HEK293 (cell line): ENCODE results near the gene HECTD4.
A peak's percentile ranks its signal among the peaks of the same experiment; 100 is the strongest.

ENCODE experiments used
- CTCF ChIA-PET: fragments of 350-600 bp; formaldehyde crosslinking; extraction: SDS; loops from one replicate; lab custom pipeline; 2021; ENCODE audit warnings: antibody characterized with exemption; lab: Yijun Ruan, JAX
- POLR2A ChIA-PET: fragments of 300-600 bp; formaldehyde crosslinking; extraction: SDS; loops from one replicate; lab custom pipeline; 2020; ENCODE audit warnings: antibody characterized with exemption, inconsistent platforms; lab: Yijun Ruan, JAX
- H3K27ac ChIP-seq: fragments of 200-500 bp; sonication (Bioruptor generic); 2 replicates; pipeline ENCODE4 v1.5.1; 2014; ENCODE audit warnings: low read depth, low read length, control low read depth, inconsistent platforms; ENCODE audit errors: extremely low read depth
- H3K36me3 ChIP-seq, 2 experiments: fragments of 200-500 bp in 1 of 2; sonication (Bioruptor generic) in 1 of 2; 1 replicate in 1 of 2; 2 replicates in 1 of 2; pipeline ENCODE4 v1.5.1; 2014 to 2017; ENCODE audit warnings: inconsistent platforms in 2 of 2, low read length in 2 of 2; ENCODE audit not compliant: control insufficient read depth in 2 of 2, insufficient read depth in 1 of 2
- H3K4me1 ChIP-seq: fragments of 200-500 bp; sonication (Bioruptor generic); 2 replicates; pipeline ENCODE4 v1.5.1; 2014; ENCODE audit warnings: mild to moderate bottlenecking, low read length, inconsistent platforms; ENCODE audit not compliant: control insufficient read depth, insufficient read depth
- H3K4me3 ChIP-seq: 2 replicates; pipeline ENCODE4 v1.5.1; 2011; ENCODE audit warnings: low read depth, mild to moderate bottlenecking, control low read depth, low read length, moderate library complexity
- H3K9me3 ChIP-seq: fragments of 200-500 bp; sonication (Bioruptor generic); 2 replicates; pipeline ENCODE4 v1.5.1; 2014; ENCODE audit warnings: low read depth, low read length, inconsistent platforms; ENCODE audit not compliant: control insufficient read depth, insufficient read depth
- ELK4 ChIP-seq: IDR thresholded peaks from 2 replicates; pipeline ENCODE4 v1.6.1; 2011; ENCODE audit warnings: mild to moderate bottlenecking, low read depth, low read length, borderline replicate concordance
- KLF8 ChIP-seq: fragments of 450-650 bp; formaldehyde crosslinking; IDR thresholded peaks from 2 replicates; pipeline ENCODE4 v1.5.1; 2016; ENCODE audit warnings: missing biosample characterization, missing genetic modification characterization
- MYNN ChIP-seq: fragments of 450-650 bp; formaldehyde crosslinking; IDR thresholded peaks from 2 replicates; pipeline ENCODE4 v1.5.1; 2016; ENCODE audit warnings: missing biosample characterization, missing genetic modification characterization, borderline replicate concordance
- OSR2 ChIP-seq: fragments of 450-650 bp; formaldehyde crosslinking; IDR thresholded peaks from 2 replicates; pipeline ENCODE4 v1.5.1; 2016; ENCODE audit warnings: missing biosample characterization, missing genetic modification characterization
- PRDM10 ChIP-seq: fragments of 450-650 bp; formaldehyde crosslinking; IDR thresholded peaks from 2 replicates; pipeline ENCODE4 v1.5.1; 2016; ENCODE audit warnings: missing biosample characterization, missing genetic modification characterization
- PRDM2 ChIP-seq: fragments of 450-650 bp; formaldehyde crosslinking; IDR thresholded peaks from 2 replicates; pipeline ENCODE4 v1.5.1; 2016; ENCODE audit warnings: missing biosample characterization, missing genetic modification characterization, borderline replicate concordance
- REST ChIP-seq: fragments of 450-650 bp; formaldehyde crosslinking; IDR thresholded peaks from 2 replicates; pipeline ENCODE4 v1.5.1; 2016; ENCODE audit warnings: missing biosample characterization, missing genetic modification characterization
- SP2 ChIP-seq: fragments of 450-650 bp; formaldehyde crosslinking; IDR thresholded peaks from 2 replicates; pipeline ENCODE4 v1.5.1; 2016; ENCODE audit warnings: missing biosample characterization, missing genetic modification characterization
- YY2 ChIP-seq: fragments of 450-650 bp; formaldehyde crosslinking; IDR thresholded peaks from 2 replicates; pipeline ENCODE4 v1.5.1; 2016; ENCODE audit warnings: missing biosample characterization, missing genetic modification characterization
- ZBTB6 ChIP-seq: fragments of 450-650 bp; formaldehyde crosslinking; IDR thresholded peaks from 2 replicates; pipeline ENCODE4 v1.5.1; 2017; ENCODE audit warnings: missing biosample characterization, missing genetic modification characterization
- ZFP3 ChIP-seq: fragments of 450-650 bp; formaldehyde crosslinking; IDR thresholded peaks from 2 replicates; pipeline ENCODE4 v1.5.1; 2016; ENCODE audit warnings: low read depth, missing biosample characterization, missing genetic modification characterization
- ZNF366 ChIP-seq: fragments of 450-650 bp; formaldehyde crosslinking; conservative IDR thresholded peaks from 2 replicates; pipeline ENCODE4 v1.5.1; 2016; ENCODE audit warnings: missing biosample characterization, missing genetic modification characterization
- ZNF501 ChIP-seq: fragments of 450-650 bp; formaldehyde crosslinking; IDR thresholded peaks from 2 replicates; pipeline ENCODE4 v1.5.1; 2016; ENCODE audit warnings: missing biosample characterization, missing genetic modification characterization
- ZNF623 ChIP-seq: fragments of 450-650 bp; formaldehyde crosslinking; IDR thresholded peaks from 2 replicates; pipeline ENCODE4 v1.5.1; 2016; ENCODE audit warnings: missing biosample characterization, missing genetic modification characterization
- ZNF645 ChIP-seq: fragments of 450-650 bp; formaldehyde crosslinking; IDR thresholded peaks from 2 replicates; pipeline ENCODE4; 2016; ENCODE audit warnings: missing biosample characterization, missing genetic modification characterization
- ZNF670 ChIP-seq: fragments of 450-650 bp; formaldehyde crosslinking; IDR thresholded peaks from 2 replicates; pipeline ENCODE4 v1.5.1; 2016; ENCODE audit warnings: missing biosample characterization, missing genetic modification characterization, low read depth

Gene HECTD4

GRCh38 chr12:112401054-112401453 lies 18.8 kb upstream of the HECTD4 start (continued):
- no peak for TF ChIP-seq PRDM2 (tag by site-specific recombination)
- TF ChIP-seq REST = no peak
- TF ChIP-seq MYNN (tag by site-specific recombination) = no peak
- TF ChIP-seq ZBTB6 (tag by site-specific recombination) = no peak
- TF ChIP-seq ZNF645 (tag by site-specific recombination) = no peak

- Histone ChIP-seq H3K9me3 (no peaks in the 10 kb centered on the region), H3K4me3 (no peak overlapping the region), H3K27ac (no peak overlapping the region), H3K36me3 (no peaks in the 10 kb centered on the region), H3K4me1 (no peaks in the 10 kb centered on the region)
- TF ChIP-seq SP2 = no peak
- no peak for TF ChIP-seq YY2 (tag by site-specific recombination)
- no peak for TF ChIP-seq KLF8
- TF ChIP-seq ZFP3 (tag by site-specific recombination) = no peak
- no peak for TF ChIP-seq ZNF623 (tag by site-specific recombination)
- no peak for TF ChIP-seq ZNF366 (tag by site-specific recombination)
- TF ChIP-seq ELK4 = no peak
- no peak for TF ChIP-seq ZNF670
- 0 out of 2 replicates have a peak, but pooled peaks have one; percentile 41 for TF ChIP-seq PRDM10 (tag by site-specific recombination)
- 0 out of 2 replicates have a peak, but pooled peaks have one; percentile 10 for TF ChIP-seq OSR2 (tag by site-specific recombination)
- no peak for TF ChIP-seq ZNF501 (tag by site-specific recombination)
- POLR2A ChIA-PET = interaction anchor here (0.9 kb wide), 1 partner anchor 125 kb away, joined by 3 read pairs; no protein-coding TSS in a partner anchor
- CTCF ChIA-PET = interaction anchor here (0.7 kb wide), 1 partner anchor 9 kb away, joined by 4 read pairs; no protein-coding TSS in a partner anchor
These were observed 11.1 kb upstream of the HECTD4 start for GRCh38 chr12:112393328-112393727.
